SU-DHL-6 (cell line): Measurements from ENCODE around the gene ZNF574.
A peak's percentile ranks its signal among the peaks of the same experiment; 100 is the strongest.

Experiments used
- H2AFZ ChIP-seq: fragments of 200-600 bp; sonication (generic); 2 replicates; pipeline ENCODE4 v1.6.1; 2014; ENCODE audit warnings: low read depth, mild to moderate bottlenecking, moderate library complexity, mixed read lengths, antibody characterized with exemption, low read length; ENCODE audit not compliant: severe bottlenecking
- H3F3A ChIP-seq: fragments of 200-600 bp; shearing (Covaris generic); 2 replicates; pipeline ENCODE4 v1.6.0; 2016; ENCODE audit warnings: antibody characterized with exemption, mild to moderate bottlenecking; ENCODE audit not compliant: insufficient read depth
- H3K27ac ChIP-seq: fragments of 200-600 bp; sonication (generic); 2 replicates; pipeline ENCODE4 v1.5.1; 2016; ENCODE audit warnings: low read depth, mild to moderate bottlenecking, low read length, moderate library complexity, mixed read lengths
- H3K27me3 ChIP-seq: fragments of 200-600 bp; sonication (generic), shearing (Covaris generic); 2 replicates; pipeline ENCODE4 v1.6.0; 2014; ENCODE audit warnings: mild to moderate bottlenecking, low read length
- H3K36me3 ChIP-seq: fragments of 200-600 bp; sonication (generic); 2 replicates; pipeline ENCODE4 v1.6.1; 2014; ENCODE audit warnings: mild to moderate bottlenecking, low read length, mixed read lengths
- H3K4me2 ChIP-seq: fragments of 300-600, 200-600 bp; shearing (Covaris generic), sonication (generic); 2 replicates; pipeline ENCODE4 v1.6.0; 2014; ENCODE audit warnings: low read length, low read depth, mild to moderate bottlenecking; ENCODE audit not compliant: poor library complexity, severe bottlenecking
- H3K4me3 ChIP-seq: fragments of 200-600 bp; sonication (generic); 2 replicates; pipeline ENCODE4 v1.5.1; 2014; ENCODE audit warnings: antibody characterized with exemption, low read length, mild to moderate bottlenecking, mixed read lengths; ENCODE audit not compliant: insufficient read depth, poor library complexity, severe bottlenecking
- H3K79me2 ChIP-seq: fragments of 200-600 bp; sonication (generic); 2 replicates; pipeline ENCODE4 v1.6.1; 2014; ENCODE audit warnings: mild to moderate bottlenecking, low read length, moderate library complexity; ENCODE audit not compliant: insufficient read depth
- H3K9ac ChIP-seq: fragments of 200-600 bp; sonication (generic); 2 replicates; pipeline ENCODE4 v1.7.0; 2014; ENCODE audit warnings: mild to moderate bottlenecking, low read length
- H3K9me2 ChIP-seq: fragments of 200-600 bp; sonication (generic); replicated peaks from 2 replicates; pipeline ENCODE4 v1.6.1; 2014; ENCODE audit warnings: low read length; ENCODE audit not compliant: insufficient read depth
- H3K9me3 ChIP-seq: fragments of 200-600 bp; sonication (generic); 2 replicates; pipeline ENCODE4 v1.6.1; 2014; ENCODE audit warnings: low read length, mixed read lengths; ENCODE audit not compliant: insufficient read depth
- H4K20me1 ChIP-seq: fragments of 200-600 bp; sonication (generic); 2 replicates; pipeline ENCODE4 v1.6.1; 2014; ENCODE audit warnings: low read depth, mild to moderate bottlenecking, antibody characterized with exemption, low read length, moderate library complexity, mixed read lengths
- EZH2phosphoT487 ChIP-seq: fragments of 200-600 bp; sonication (generic), shearing (Covaris generic); conservative IDR thresholded peaks from 2 replicates; pipeline ENCODE4 v1.6.1; 2018; ENCODE audit warnings: mild to moderate bottlenecking, antibody characterized with exemption, low read length, moderate library complexity, mixed read lengths
- TF ChIP-seq, protein P1 (sequence below): fragments of 200-600 bp; sonication (generic); IDR thresholded peaks from one replicate; pipeline ENCODE4 v1.5.1; 2017; ENCODE audit warnings: antibody characterized with exemption, mild to moderate bottlenecking, low read length, moderate library complexity; ENCODE audit not compliant: insufficient read depth, poor library complexity, severe bottlenecking

The ZNF574 gene

GRCh38 chr19:42111384-42111783 is 35.4 kb downstream of the ZNF574 start:
- H3K4me2 ChIP-seq, result no peak overlapping the region
- H3F3A ChIP-seq, result peaks cover 49% of the 10 kb centered on the region
- H3K9me2 ChIP-seq, result no peaks in the 10 kb centered on the region
- no peaks in the 10 kb centered on the region for H3K27me3 ChIP-seq
- H3K9ac ChIP-seq, result no peak overlapping the region
- no peaks in the 10 kb centered on the region for H3K9me3 ChIP-seq
- no peak overlapping the region for H3K27ac ChIP-seq
- no peaks in the 10 kb centered on the region for H4K20me1 ChIP-seq
- no peak overlapping the region for H3K4me3 ChIP-seq
- no peaks in the 10 kb centered on the region for H3K36me3 ChIP-seq
- TF ChIP-seq, protein P1, sequence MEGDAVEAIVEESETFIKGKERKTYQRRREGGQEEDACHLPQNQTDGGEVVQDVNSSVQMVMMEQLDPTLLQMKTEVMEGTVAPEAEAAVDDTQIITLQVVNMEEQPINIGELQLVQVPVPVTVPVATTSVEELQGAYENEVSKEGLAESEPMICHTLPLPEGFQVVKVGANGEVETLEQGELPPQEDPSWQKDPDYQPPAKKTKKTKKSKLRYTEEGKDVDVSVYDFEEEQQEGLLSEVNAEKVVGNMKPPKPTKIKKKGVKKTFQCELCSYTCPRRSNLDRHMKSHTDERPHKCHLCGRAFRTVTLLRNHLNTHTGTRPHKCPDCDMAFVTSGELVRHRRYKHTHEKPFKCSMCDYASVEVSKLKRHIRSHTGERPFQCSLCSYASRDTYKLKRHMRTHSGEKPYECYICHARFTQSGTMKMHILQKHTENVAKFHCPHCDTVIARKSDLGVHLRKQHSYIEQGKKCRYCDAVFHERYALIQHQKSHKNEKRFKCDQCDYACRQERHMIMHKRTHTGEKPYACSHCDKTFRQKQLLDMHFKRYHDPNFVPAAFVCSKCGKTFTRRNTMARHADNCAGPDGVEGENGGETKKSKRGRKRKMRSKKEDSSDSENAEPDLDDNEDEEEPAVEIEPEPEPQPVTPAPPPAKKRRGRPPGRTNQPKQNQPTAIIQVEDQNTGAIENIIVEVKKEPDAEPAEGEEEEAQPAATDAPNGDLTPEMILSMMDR, result no peak
- no peak for TF ChIP-seq EZH2phosphoT487
- H3K79me2 ChIP-seq, result peaks cover 5% of the 10 kb centered on the region; the same call in 1 of the 2 replicates
- H2AFZ ChIP-seq, result no peak overlapping the region

DNA sequence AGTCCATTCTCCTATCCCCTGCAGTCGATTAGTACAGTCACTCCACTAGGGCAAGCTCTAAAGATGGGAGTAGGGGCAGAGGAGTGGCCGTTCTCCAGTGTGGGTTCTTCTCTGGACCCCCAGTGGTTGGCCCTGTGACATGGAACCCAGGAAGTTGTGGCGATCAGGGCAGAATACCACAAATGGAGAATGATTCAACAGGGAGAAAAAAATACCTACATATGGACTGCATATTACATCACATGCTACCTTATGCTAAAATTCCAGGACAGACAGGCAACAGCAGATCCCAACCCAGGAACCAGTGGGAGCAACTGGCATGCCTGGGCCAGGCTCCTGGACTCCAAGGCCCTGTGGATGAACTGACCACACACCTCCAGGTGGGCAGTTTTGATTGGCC is 35.8 kb downstream of the ZNF574 start:
- no peak overlapping the region for H3K27ac ChIP-seq
- H3K9me2 ChIP-seq, result no peaks in the 10 kb centered on the region
- H3K36me3 ChIP-seq, result no peaks in the 10 kb centered on the region
- no peak overlapping the region for H2AFZ ChIP-seq
- no peak overlapping the region for H3K9ac ChIP-seq
- H3K4me3 ChIP-seq, result no peak overlapping the region
- H4K20me1 ChIP-seq, result no peaks in the 10 kb centered on the region
- TF ChIP-seq, protein P1, result no peak
- TF ChIP-seq EZH2phosphoT487, result no peak
- H3K79me2 ChIP-seq, result peaks cover 5% of the 10 kb centered on the region; the same call in 1 of the 2 replicates
- H3K27me3 ChIP-seq, result no peaks in the 10 kb centered on the region
- no peaks in the 10 kb centered on the region for H3K9me3 ChIP-seq
- H3F3A ChIP-seq, result peaks cover 49% of the 10 kb centered on the region
- no peak overlapping the region for H3K4me2 ChIP-seq

- no peaks in the 10 kb centered on the region for H4K20me1 ChIP-seq
- no peak for TF ChIP-seq EZH2phosphoT487
- TF ChIP-seq, protein P1, result no peak
- H3K4me2 ChIP-seq, result peak overlapping the region; percentile 62
- H3K9me3 ChIP-seq, result no peaks in the 10 kb centered on the region
- no peaks in the 10 kb centered on the region for H3K79me2 ChIP-seq
- peak overlapping the region; percentile 96 for H3K27ac ChIP-seq
- peaks cover 47% of the 10 kb centered on the region for H3F3A ChIP-seq
- no peaks in the 10 kb centered on the region for H3K27me3 ChIP-seq
- H3K4me3 ChIP-seq, result peak overlapping the region; percentile 17
- no peaks in the 10 kb centered on the region for H3K9me2 ChIP-seq
- H3K36me3 ChIP-seq, result no peaks in the 10 kb centered on the region
- H2AFZ ChIP-seq, result no peak overlapping the region
- H3K9ac ChIP-seq, result peak overlapping the region; percentile 47
These were observed 37.8 kb downstream of the ZNF574 start for GRCh38 chr19:42113641-42114348.
